ENCODE results near the gene DCAF8. TPM values are rescaled to one million over a fixed set of nuclear protein-coding genes. Genes with fewer than 3 reads are reported as not detected.

The DCAF8 gene
- total and polyA plus RNA-seq, 2 donors from 2014 or later: 69.6 to 136 TPM

- intact Hi-C loops (cut with DNase I): no loop called here
- Histone ChIP-seq H3K36me3 (ENCODE audit: control insufficient read depth in 2 of 3, insufficient read depth in 3 of 3, low read length in 3 of 3) (peaks cover 4 to 15% (median 12%) of the 10 kb centered on the region in 3 donors), H3K9me3 (ENCODE audit: control insufficient read depth in 2 of 3, insufficient read depth in 1 of 3, low read length in 3 of 3) (no peaks in the 10 kb centered on the region), H3K4me3 (ENCODE audit: low read length in 3 of 3) (no peak overlapping the region), H3K27me3 (ENCODE audit: control insufficient read depth, insufficient read depth, low read length) (no peaks in the 10 kb centered on the region), H3K27ac (ENCODE audit: low read depth in 2 of 2, low read length in 2 of 2) (no peak overlapping the region), H3K4me1 (ENCODE audit: control insufficient read depth in 2 of 3, insufficient read depth in 2 of 3, low read depth in 1 of 3, low read length in 3 of 3) (peaks cover 0 to 36% (median 19%) of the 10 kb centered on the region in 3 donors), H3K9ac (ENCODE audit: low read length in 3 of 3) (peak overlapping the region in 1 of 3 donors; percentile 16)
- FAIRE-seq (no peak), DNase-seq (no peak)
- no peak for TF ChIP-seq CTCF (IDR thresholded peaks at IDR 0.05; ENCODE audit: borderline replicate concordance, extremely low read depth, insufficient read depth)
Observed at GRCh38 chr1:160243767-160244166, 18.6 kb downstream of the DCAF8 start.

GRCh38 chr1:160239582-160240299 lies 22.6 kb downstream of the DCAF8 start:
- TF ChIP-seq CTCF (IDR thresholded peaks at IDR 0.05; ENCODE audit: borderline replicate concordance, extremely low read depth, insufficient read depth): no peak
- DNase-seq (no peak), FAIRE-seq (no peak)
- H3K9ac ChIP-seq (ENCODE audit: low read length in 3 of 3): no peak overlapping the region
- peaks cover 0 to 9% (median 8%) of the 10 kb centered on the region in 3 donors for H3K4me1 ChIP-seq (ENCODE audit: control insufficient read depth in 2 of 3, insufficient read depth in 2 of 3, low read depth in 1 of 3, low read length in 3 of 3)
- H3K27me3 ChIP-seq (ENCODE audit: control insufficient read depth, insufficient read depth, low read length): no peaks in the 10 kb centered on the region
- no peak overlapping the region for H3K27ac ChIP-seq (ENCODE audit: low read depth in 2 of 2, low read length in 2 of 2)
- intact Hi-C loops (cut with DNase I): no loop called here
- H3K4me3 ChIP-seq (ENCODE audit: low read length in 3 of 3): no peak overlapping the region
- H3K36me3 ChIP-seq (ENCODE audit: control insufficient read depth in 2 of 3, insufficient read depth in 3 of 3, low read length in 3 of 3): peaks cover 14 to 48% (median 33%) of the 10 kb centered on the region in 3 donors
- no peaks in the 10 kb centered on the region for H3K9me3 ChIP-seq (ENCODE audit: control insufficient read depth in 2 of 3, insufficient read depth in 1 of 3, low read length in 3 of 3)

GRCh38 chr1:160238408-160238807 lies 23.9 kb downstream of the DCAF8 start:
- DNase-seq (no peak), FAIRE-seq (no peak)
- H3K4me1 ChIP-seq (ENCODE audit: control insufficient read depth in 2 of 3, insufficient read depth in 2 of 3, low read depth in 1 of 3, low read length in 3 of 3): peaks cover 0 to 4% (median 4%) of the 10 kb centered on the region in 3 donors
- intact Hi-C loops (cut with DNase I): no loop called here
- TF ChIP-seq CTCF (IDR thresholded peaks at IDR 0.05; ENCODE audit: borderline replicate concordance, extremely low read depth, insufficient read depth): no peak
- no peaks in the 10 kb centered on the region for H3K27me3 ChIP-seq (ENCODE audit: control insufficient read depth, insufficient read depth, low read length)
- H3K36me3 ChIP-seq (ENCODE audit: control insufficient read depth in 2 of 3, insufficient read depth in 3 of 3, low read length in 3 of 3): peaks cover 14 to 48% (median 33%) of the 10 kb centered on the region in 3 donors
- no peak overlapping the region for H3K9ac ChIP-seq (ENCODE audit: low read length in 3 of 3)
- no peak overlapping the region for H3K27ac ChIP-seq (ENCODE audit: low read depth in 2 of 2, low read length in 2 of 2)
- no peak overlapping the region for H3K4me3 ChIP-seq (ENCODE audit: low read length in 3 of 3)
- no peaks in the 10 kb centered on the region for H3K9me3 ChIP-seq (ENCODE audit: control insufficient read depth in 2 of 3, insufficient read depth in 1 of 3, low read length in 3 of 3)

Data from kidney (tissue), 14 donors.